NCI-H774 (cell line): Measurements from ENCODE around the gene CD58.

ENCODE experiments used
- DNase-seq: peaks from one replicate; lab custom pipeline; 2025; lab: John Stamatoyannopoulos, UW

Gene CD58

DNA sequence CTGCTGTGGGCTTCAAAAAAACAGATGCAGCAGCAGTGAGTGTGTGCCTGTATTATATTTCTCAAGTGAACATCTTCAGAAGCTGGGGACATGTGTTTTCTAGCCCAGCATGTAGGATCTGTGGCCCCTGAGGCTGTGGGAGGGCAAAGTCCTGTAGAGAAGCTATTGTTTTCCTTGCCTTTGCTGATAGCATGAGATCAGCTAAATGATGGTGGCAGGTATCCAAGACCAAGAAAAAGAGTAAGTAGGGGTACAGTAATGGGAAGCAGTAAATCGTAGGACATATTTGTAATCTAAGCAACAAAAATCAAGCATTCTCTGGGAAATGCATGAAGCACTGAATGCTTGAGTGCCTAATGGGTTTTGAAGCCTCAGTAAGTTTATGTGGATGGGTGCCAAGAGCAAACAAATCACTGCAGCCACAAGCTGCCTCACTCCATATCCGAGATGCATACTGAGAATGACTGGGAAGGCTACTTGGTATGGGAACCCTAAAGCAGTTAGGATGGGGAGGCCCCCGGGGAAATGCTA lies 98.3 kb downstream of the CD58 start:
- no peak for DNase-seq

DNA sequence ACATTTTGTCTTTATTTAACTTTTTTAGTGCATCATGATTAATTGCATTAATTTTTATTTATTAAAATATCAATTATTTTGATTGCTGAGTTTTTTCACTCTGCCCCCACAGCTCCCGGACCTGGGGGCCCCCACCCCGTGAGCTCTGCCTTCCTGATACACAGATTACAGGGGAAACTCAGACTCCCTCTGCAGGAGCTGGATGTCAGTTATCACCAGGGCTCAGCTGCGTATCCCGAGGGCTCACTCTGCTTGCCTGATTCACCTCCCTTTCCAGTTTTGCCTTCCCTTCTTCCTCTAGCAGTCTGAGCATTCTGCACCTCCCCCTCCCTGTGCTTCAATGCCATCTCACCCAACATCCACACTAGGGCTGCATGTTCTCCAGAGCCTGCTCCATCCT lies 99.6 kb downstream of the CD58 start:
- DNase-seq, result no peak

DNA sequence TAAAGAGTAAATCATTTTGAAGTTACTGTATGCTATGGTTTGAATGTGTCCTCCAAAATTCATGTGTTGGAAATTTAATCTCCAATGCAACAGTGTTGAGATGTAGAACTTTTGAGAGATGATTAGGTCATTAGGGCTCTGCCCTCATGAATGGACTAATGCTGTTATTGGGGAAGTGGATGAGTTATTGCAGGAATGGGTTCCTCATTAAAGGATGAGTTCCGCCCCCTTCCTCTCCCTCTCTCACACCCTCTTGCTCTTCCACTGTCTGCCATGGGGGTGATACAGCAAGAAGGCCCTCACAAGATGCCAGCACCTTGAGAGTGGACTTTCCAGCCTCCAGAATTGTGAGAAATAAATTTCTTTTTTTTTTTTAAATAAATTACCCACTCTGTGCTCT lies 100.2 kb downstream of the CD58 start:
- DNase-seq, result no peak

DNA sequence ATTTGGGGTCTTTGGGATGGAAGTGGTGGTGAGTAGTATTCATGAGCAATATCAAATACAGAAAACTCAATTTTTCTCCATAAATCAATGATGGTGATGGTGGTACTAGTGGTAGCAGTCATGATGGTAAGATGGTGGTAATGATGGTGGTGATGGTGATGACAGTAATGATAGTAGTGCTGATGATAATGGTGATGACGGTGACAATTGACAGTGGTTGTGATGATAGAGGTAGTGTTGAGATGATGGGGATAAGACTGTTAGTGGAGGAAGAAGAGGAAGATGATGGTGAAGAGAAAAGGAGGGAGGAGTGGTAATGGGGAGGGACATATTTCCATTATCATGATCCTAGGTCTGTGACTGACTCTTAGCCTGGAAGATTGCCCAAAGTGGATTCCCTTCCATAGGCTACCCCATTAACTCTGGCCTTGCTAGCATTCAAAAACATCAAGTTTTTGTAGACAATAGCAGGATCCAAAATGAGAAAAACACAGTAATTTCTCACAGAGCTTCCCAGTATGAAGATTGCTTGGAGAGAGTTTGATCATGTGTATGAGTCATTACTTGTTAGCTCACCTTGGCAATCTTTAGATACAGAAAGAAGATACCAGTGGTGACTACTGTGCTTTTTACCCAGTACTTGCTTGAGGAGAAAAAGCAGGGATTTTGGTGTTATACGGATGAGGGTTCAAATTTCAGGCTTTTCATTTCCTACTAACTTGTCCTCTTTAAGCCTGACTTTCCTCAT lies 103.8 kb downstream of the CD58 start:
- DNase-seq, result no peak

DNA sequence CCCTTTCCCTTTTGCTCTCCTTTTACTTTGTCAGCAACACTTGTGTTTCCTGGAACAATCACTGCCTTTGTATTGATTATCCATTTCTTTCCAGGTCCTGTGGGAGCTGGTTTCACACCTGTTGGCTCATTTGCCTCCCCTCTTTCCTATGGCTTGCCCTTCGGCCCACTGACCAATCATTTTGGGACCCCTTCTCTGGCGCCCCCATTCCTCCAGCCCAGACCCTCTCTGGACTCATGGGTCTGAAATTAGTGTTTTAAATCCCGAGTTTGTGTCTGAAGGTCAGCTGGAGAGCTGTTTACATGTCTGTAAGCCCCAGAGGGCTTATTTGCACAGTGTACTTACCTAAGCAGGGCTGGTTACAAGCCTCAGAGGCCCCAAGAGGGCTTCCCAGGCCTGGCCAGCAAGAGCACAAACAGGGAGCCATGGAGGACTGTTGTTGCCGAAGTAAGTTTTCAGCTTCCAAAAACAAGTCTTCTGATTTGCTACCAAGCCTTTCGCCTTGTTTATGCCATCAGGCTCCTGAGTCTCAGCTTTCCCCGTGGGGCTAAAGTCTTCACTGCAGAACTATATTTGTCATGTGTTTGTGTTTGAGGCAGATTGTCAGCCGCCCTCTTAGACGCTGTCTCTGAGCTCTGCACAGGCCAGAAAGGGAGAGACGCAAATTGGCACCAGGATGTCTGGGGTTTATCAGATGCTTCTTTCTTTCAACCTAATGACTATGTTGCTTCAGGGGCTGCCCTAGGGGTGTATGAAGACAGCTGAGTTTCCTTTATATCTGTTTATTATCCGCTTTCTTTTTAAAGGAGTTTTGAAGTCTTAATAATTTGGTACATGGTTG lies 104.8 kb downstream of the CD58 start:
- no peak for DNase-seq

DNA sequence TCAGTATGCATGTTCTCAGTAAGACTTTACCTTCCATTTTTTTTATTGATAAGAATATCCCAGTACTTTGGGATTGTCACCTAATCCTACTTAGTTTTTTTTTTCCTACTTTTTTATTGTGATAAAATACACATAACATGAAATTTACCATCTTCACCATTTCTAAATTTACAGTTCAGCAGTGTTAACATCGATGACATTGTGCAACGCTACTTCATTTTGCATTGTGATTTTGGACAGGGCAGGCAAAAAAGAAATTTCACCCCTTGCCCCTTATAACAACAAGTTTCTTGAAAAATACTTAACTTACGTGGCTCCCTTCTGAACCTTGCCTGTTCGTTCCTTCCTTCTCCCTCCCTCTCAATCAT lies 105.4 kb downstream of the CD58 start:
- DNase-seq, result no peak
